Calu3 (cell line): ENCODE results near the gene ADAT3. TPM values are rescaled to one million over a fixed set of nuclear protein-coding genes. Genes with fewer than 3 reads are reported as not detected.

Experiments
- BruUV-seq: library from RNA; stranded (reverse); fragments of 400-500 nt; replicated peaks from 2 replicates; lab custom pipeline; 2021; lab: Mats Ljungman, UMichigan
- CTCF ChIA-PET: fragments of 300-600 bp; sonication (Branson Sonifier 250); formaldehyde crosslinking; loops from one replicate; lab custom pipeline; 2022; ENCODE audit warnings: antibody characterized with exemption; lab: Charles Lee
- DNase-seq: peaks from one replicate; pipeline ENCODE4 v3.0.0; 2022
- H3K27ac Mint-ChIP-seq: one replicate; pipeline ENCODE4 v1.8.0; 2022; ENCODE audit warnings: mixed read lengths; ENCODE audit not compliant: unreplicated experiment
- H3K27me3 Mint-ChIP-seq: one replicate; pipeline ENCODE4 v1.8.0; 2022; ENCODE audit warnings: mixed read lengths; ENCODE audit not compliant: unreplicated experiment
- H3K36me3 Mint-ChIP-seq: one replicate; pipeline ENCODE4 v1.8.0; 2022; ENCODE audit warnings: mild to moderate bottlenecking, moderate library complexity, mixed read lengths; ENCODE audit not compliant: insufficient read depth, unreplicated experiment
- H3K4me1 Mint-ChIP-seq: one replicate; pipeline ENCODE4 v1.8.0; 2022; ENCODE audit warnings: mild to moderate bottlenecking, low read depth, mixed read lengths; ENCODE audit not compliant: unreplicated experiment
- H3K4me3 Mint-ChIP-seq: one replicate; pipeline ENCODE4 v1.8.0; 2022; ENCODE audit warnings: mild to moderate bottlenecking, low read depth, moderate library complexity, mixed read lengths; ENCODE audit not compliant: unreplicated experiment
- H3K9me3 Mint-ChIP-seq: one replicate; pipeline ENCODE4 v1.8.0; 2022; ENCODE audit warnings: low read depth, mixed read lengths; ENCODE audit not compliant: unreplicated experiment
- CTCF ChIP-seq: fragments of 200-600 bp; IDR thresholded peaks from one replicate; pipeline ENCODE4 v1.8.0; 2022; ENCODE audit warnings: antibody characterized with exemption; ENCODE audit not compliant: unreplicated experiment
- intact Hi-C: fragments of 100-400 bp; cut with micrococcal nuclease; formaldehyde crosslinking; loops from one replicate; pipeline ENCODE4 v1.10.0; 2022; ENCODE audit not compliant: unreplicated experiment
- total RNA-seq: library from RNA; stranded (reverse); gene quantifications from 2 replicates; pipeline ENCODE4 v1.2.3, GENCODE V29; 2022

ADAT3 gene
- total RNA-seq, 1 experiment from 2014 or later, result 6.7 TPM

GRCh38 chr19:1962674-1963073 is 57.5 kb downstream of the ADAT3 start:
- intact Hi-C loops, result no loop called here
- CTCF ChIA-PET, result no interaction called here
- no peak for TF ChIP-seq CTCF
- H3K27ac Mint-ChIP-seq, result no peak overlapping the region
- H3K36me3 Mint-ChIP-seq, result peaks cover 18% of the 10 kb centered on the region
- H3K27me3 Mint-ChIP-seq, result no peaks in the 10 kb centered on the region
- no peaks in the 10 kb centered on the region for H3K4me1 Mint-ChIP-seq
- no peaks in the 10 kb centered on the region for H3K9me3 Mint-ChIP-seq
- DNase-seq, result no peak
- no TSS peak for BruUV-seq
- no peak overlapping the region for H3K4me3 Mint-ChIP-seq

Other genes with a start within 250 kb of the ADAT3 start
- 20.0 and 25.7 TPM in 2 replicates for gene ONECUT3, start 151.9 kb upstream of the ADAT3 start, total RNA-seq
- 5.9 and 6.7 TPM in 2 replicates for gene ATP8B3, start 93.1 kb upstream of the ADAT3 start, total RNA-seq
- 34.1 and 39.5 TPM in 2 replicates for gene REXO1, start 56.9 kb upstream of the ADAT3 start, total RNA-seq
- gene KLF16, start 41.8 kb upstream of the ADAT3 start, total RNA-seq, result 32.3 and 39.0 TPM in 2 replicates
- 35.2 and 36.9 TPM in 2 replicates for gene ABHD17A, start 19.9 kb upstream of the ADAT3 start, total RNA-seq
- 64.2 and 80.5 TPM in 2 replicates for gene SCAMP4, start within 50 bp of the ADAT3 start, total RNA-seq
- gene CSNK1G2, start 35.8 kb downstream of the ADAT3 start, total RNA-seq, result 54.5 and 59.2 TPM in 2 replicates
- 65.3 and 72.3 TPM in 2 replicates for gene BTBD2, start 110.3 kb downstream of the ADAT3 start, total RNA-seq
- gene MKNK2, start 145.8 kb downstream of the ADAT3 start, total RNA-seq, result 96.0 and 99.7 TPM in 2 replicates
- 13.7 and 15.8 TPM in 2 replicates for gene MOB3A, start 190.9 kb downstream of the ADAT3 start, total RNA-seq
- 2.7 and 2.8 TPM in 2 replicates for gene IZUMO4, start 191.5 kb downstream of the ADAT3 start, total RNA-seq
- gene AP3D1, start 246.2 kb downstream of the ADAT3 start, total RNA-seq, result 107 and 108 TPM in 2 replicates